Cerebellar cortex (tissue), 1 donor: Measurements from ENCODE around the gene HMCN2.
A peak's percentile ranks its signal among the peaks of the same experiment; 100 is the strongest.

Experiments
- DNase-seq: peaks from one replicate; pipeline ENCODE4 v3.0.0-alpha.2; 2015; ENCODE audit warnings: low spot score

The HMCN2 gene

DNA sequence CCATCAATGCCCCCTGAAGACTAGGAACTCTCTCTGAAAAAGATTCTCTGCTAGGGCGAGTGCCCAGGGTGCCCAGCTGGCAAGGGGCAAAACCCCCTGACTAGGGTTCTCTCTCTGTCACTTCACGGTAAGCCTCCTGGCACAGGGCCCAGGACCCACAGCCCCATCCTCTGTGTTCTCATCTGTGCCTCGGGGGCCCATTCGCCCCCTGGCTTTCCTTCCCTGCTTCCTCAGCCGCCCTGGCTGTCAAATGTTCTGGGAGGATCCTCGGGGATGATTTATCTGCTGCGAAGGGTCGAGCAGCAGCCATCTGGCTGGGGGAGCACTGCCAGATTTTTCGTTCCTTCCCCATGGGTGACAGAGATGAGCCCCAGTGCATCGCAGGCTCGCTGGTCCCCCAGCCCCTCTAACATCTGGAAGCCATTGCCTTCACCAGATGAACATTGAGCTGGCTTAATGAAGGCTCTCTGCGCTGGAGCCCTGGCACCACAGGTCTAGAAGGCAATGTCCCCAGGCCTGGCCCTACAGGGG, 24.2 kb downstream of the HMCN2 start:
- DNase-seq, result no peak

GRCh38 chr9:130290291-130291181, 25.0 kb downstream of the HMCN2 start:
- no peak for DNase-seq

GRCh38 chr9:130291474-130291873, 25.9 kb downstream of the HMCN2 start:
- no peak for DNase-seq

- DNase-seq, result no peak
Observed at GRCh38 chr9:130292106-130292505, 26.5 kb downstream of the HMCN2 start.

DNA sequence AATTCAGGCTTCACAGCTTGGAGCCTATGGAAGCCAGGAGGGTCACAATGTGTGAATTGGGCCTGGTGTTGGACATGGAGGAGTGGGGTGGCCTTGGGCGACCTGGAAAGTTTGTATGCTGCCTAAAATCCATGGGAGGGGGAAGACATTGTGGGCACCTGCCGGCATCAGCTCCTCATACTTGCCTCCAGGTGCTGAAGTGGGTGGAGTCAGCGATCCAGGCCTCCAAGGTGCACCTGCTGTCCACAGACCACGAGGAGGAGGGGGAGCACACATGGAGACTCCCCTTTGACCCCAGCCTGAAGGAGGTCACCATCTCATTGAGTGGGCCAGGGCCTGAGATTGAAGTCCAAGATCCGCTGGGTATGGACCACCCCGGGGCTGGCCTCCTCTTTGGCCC, 29.1 kb downstream of the HMCN2 start:
- DNase-seq, result no peak

DNA sequence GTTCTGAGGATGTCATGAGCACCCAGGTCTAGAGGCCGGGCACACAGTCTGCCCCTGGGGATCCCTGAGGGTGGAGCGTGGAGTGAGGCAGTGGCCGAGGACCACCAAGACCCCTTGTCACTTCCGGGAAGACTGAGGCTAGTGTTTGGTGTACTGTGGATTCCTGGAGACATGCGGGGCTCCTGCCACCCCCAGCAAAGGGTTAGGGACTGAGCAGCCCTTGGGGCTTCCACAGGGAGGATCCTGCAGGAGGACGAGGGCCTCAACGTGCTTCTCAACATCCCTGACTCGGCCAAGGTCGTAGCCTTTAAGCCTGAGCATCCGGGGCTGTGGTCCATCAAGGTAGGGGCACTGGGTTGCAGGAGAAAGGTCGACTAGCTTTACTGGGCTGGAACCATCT, 29.9 kb downstream of the HMCN2 start:
- DNase-seq, result no peak

- DNase-seq, result no peak
Observed at GRCh38 chr9:130295945-130296782, 30.6 kb downstream of the HMCN2 start.

GRCh38 chr9:130296783-130297055, 31.2 kb downstream of the HMCN2 start:
- no peak for DNase-seq

GRCh38 chr9:130297371-130297770, 31.8 kb downstream of the HMCN2 start:
- peak; percentile 64 for DNase-seq

DNA sequence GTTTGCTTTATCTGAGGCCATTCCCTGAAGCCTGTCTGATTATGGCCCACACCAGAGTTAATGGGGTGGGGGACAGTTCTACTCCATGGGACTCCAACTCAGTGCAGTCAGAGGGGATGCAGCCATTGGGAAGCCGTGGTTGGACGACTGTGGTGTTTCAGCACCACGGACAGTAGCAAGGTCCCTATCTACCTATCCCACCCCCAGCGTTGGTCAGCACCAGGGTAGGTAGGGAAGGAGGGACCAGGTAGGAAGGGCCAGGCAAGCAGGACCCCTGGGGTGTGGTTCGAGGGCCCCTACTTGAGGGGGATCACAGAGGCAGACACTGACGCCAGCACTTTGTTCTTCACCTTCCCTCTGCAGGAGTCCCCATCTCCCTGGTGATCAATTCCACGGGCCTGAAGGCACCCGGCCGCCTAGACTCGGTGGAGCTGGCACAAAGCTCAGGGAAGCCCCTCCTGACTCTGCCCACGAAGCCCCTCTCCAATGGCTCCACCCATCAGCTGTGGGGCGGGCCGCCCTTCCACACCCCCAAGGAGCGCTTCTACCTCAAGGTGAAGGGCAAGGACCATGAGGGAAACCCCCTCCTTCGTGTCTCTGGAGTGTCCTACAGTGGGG, 33.2 kb downstream of the HMCN2 start:
- DNase-seq, result no peak

DNA sequence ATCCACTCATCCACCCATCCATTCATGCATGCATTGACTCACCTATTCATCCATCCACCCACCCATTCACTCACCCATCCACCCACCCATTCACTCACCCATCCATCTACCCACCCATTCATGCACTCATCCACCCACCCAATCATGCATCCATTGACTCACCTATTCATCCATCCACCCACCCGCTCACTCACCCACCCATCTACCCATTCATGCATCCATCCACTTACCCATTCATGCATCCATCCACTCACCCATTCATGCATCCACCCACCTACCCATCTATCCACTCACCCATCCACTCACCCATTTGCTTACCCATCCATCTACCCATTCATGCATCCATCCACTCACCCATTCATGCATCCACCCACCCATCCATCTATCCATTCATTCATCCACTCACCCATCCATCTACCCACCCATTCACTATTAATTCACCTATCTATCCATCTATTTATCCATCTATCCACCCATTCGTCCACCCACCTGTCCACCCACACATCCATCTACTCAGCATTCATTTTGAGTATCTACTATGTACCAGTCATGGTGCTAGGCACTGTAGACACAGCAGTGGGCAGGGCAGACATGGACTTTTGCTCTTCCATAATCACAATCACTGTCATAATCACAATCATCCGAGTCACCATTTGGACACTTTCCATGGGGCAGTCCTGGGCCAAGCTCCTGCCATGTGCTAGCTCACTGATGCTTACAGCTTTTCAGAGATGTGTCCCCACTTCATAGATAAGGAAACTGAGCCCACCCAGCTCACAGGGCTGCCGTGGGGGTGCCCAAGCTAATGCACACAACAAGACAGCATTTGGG, 34.4 kb downstream of the HMCN2 start:
- no peak for DNase-seq

- no peak for DNase-seq
Observed at GRCh38 chr9:130300739-130301138, 35.2 kb downstream of the HMCN2 start.

GRCh38 chr9:130301483-130302286, 36.1 kb downstream of the HMCN2 start:
- DNase-seq, result no peak

GRCh38 chr9:130302785-130303612, 37.4 kb downstream of the HMCN2 start:
- no peak for DNase-seq

DNA sequence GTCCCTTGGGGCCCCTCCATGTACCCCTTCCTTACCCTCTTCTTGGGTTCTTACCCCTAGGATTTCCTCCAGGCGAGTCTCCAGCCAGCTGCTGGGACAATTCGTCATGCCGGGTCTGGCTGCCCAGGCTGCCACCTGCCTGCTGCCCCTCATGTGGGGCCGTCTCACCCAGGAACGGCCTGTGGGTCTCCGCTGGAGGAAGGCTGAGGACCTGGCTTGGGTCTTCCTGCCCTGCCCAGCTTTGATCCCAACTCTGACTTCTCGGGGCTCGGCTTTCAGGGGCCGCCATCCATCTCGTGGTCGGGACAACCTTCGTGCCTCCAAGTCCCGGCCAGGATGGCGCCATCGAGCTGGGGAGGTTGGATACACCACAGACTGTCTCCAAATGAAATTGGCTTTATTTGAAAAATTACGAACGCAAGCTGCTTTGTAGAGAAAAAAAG, 38.1 kb downstream of the HMCN2 start:
- no peak for DNase-seq

GRCh38 chr9:130304116-130304515, 38.6 kb downstream of the HMCN2 start:
- DNase-seq, result no peak

DNA sequence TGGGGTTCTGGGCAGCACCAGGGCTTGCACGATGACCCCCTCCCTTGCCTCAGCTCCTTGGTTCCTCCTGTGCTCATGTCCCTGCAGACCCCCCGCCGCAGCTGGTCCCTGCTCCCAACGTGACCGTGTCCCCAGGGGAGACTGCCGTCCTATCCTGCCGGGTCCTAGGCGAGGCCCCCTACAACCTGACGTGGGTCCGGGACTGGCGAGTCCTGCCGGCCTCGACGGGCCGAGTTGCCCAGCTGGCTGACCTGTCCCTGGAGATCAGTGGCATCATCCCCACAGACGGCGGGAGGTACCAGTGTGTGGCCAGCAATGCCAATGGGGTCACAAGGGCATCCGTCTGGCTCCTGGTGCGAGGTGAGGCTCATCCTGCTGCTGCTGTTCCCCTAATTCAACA, 39.1 kb downstream of the HMCN2 start:
- DNase-seq, result no peak

- DNase-seq, result no peak
Observed at GRCh38 chr9:130305381-130305780, 39.8 kb downstream of the HMCN2 start.

- no peak for DNase-seq
Observed at GRCh38 chr9:130306823-130307666, 41.5 kb downstream of the HMCN2 start.
